Activated effector memory CD4-positive, alpha-beta T cell treated with anti-CD3 and anti-CD28 coated beads, Interleukin-2, amount 50 U/mL, for 16 hours (primary cell): Measurements from ENCODE around the gene UQCRQ.

ENCODE experiments used
- DNase-seq: peaks from one replicate; pipeline ENCODE4 v3.0.0-alpha.2; 2020

Gene UQCRQ

GRCh38 chr5:132916086-132916485 is 49.6 kb downstream of the UQCRQ start:
- DNase-seq = no peak
